Measurements from ENCODE around the gene ARSG.

Gene ARSG

DNA sequence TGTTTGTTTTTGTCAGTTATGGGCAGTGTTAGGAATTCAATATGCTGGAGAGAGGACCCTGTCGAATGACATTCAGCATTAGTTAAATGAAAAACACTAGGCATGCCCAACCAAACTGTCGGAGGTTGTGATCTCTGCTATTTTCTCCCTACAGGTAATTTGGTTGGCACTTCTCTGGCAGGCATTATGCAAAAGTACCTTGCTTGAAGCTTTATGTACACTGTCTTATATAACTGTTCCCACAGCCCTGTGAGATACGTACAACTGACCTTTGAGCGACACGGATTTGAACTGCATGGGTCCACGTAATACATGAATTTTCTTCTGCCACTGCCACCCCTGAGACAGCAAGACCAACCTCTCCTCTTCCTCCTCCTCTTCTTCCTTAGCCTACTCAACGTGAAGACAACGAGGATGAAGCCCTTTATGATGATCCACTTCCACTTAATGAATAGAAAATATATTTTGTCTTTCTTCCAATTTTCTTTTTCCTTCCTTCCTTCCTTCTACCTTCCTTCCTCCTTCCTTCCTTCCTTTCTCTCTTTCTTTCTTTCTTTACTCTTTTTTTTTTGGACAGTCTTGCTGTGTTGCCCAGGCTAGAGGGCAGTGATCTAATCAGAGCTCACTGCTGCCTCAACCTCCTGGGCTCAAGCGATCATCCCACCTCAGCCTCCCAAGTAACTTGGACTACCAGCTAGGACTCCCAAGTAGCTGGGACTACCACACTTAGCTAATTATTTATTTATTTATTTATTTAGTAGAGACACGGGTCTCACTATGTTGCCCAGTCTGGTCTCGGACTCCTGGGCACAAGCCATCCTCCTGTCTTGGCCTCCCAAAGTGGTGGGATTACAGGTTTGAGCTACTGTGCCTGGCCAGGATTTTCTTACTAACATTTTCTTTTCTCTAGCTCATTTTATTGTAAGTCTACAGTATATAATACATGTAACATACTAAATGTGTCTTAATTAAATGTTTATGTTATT lies 88.7 kb downstream of the ARSG start:
- no peak for DNase-seq

- peak in 1 of 2 donors; percentile 61 for DNase-seq
Measured at GRCh38 chr17:68381076-68381900, 90.0 kb downstream of the ARSG start.

DNA sequence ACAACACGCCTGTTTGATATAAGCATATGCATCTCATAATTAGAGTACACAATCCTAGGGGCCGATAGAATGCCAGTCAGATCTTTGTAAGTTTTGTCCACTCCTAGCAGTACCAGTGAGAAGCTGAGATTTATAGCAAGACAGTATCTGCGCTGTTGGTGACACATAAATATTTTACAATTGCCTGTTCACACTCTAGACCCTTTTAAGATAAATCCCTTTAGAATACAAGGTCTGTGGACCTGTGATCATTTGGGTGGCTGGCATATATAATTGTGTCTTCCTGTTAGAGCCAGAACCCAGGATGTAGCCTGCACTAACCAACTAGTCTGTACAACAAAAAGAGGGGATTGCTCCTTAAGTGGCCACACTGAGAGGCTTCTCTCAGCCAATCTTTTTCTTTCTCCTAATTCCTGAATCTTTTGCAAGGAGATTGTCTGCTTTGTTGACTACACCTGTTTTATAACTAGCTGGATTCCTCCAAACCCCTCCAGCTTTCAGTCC lies 91.3 kb downstream of the ARSG start:
- no peak for DNase-seq

DNA sequence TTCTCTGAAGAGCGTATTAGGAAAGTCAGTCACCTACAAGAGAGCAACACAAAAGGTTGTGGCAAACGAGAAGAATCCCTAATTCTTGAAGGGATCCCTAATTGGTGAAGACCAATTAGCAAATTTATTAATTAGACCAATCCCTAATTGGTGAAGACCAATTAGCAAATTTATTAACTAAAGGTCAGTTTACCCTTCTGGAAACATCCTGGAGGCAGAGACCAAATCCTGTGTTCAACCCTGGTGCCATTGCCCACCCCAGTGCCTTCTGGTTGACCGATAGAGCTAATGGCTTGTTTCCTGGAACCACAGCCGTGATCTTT lies 91.8 kb downstream of the ARSG start:
- no peak for DNase-seq

GRCh38 chr17:68383443-68384321 lies 92.4 kb downstream of the ARSG start:
- peak; percentile 6 to 30 for DNase-seq

DNA sequence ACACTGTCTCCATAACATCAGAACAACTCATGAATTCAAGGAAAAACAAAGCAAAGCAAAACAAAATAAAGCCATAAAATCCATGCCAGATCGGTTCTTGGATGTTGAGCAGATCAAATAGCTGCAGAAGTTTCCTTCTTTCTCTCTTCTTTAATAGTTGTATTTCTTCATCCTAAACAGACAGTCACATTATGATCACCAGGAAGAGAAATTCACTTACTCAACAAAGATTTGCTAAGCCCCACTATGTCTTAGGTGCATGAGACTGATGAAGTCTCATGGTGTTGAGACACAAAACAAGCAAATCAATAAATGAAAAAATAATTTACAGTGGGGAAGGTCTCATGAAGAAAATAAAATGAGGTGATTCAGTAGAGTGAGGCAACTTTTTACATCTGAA lies 93.2 kb downstream of the ARSG start:
- DNase-seq, result no peak

DNA sequence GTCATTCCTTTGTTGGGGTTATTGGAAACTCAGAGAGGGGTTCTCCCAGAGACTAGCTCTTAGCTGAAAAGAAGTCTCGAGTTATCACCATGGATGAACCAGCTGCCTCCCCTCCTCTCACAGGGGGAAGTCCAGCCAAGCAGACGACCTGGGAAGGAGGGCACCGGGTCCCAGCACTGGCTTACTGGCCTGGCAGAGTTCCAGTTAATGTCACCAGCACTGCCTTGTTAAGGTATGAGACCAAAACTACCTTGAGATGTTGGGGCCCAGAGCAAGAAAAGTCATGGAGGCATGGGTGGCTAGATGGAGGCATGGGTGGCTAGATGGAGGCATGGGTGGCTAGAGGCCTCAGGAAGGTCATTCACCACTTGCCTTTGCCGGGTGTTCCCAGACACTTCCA lies 93.6 kb downstream of the ARSG start:
- DNase-seq, result no peak

- no peak for DNase-seq
Measured at GRCh38 chr17:68385490-68386215, 94.4 kb downstream of the ARSG start.

DNA sequence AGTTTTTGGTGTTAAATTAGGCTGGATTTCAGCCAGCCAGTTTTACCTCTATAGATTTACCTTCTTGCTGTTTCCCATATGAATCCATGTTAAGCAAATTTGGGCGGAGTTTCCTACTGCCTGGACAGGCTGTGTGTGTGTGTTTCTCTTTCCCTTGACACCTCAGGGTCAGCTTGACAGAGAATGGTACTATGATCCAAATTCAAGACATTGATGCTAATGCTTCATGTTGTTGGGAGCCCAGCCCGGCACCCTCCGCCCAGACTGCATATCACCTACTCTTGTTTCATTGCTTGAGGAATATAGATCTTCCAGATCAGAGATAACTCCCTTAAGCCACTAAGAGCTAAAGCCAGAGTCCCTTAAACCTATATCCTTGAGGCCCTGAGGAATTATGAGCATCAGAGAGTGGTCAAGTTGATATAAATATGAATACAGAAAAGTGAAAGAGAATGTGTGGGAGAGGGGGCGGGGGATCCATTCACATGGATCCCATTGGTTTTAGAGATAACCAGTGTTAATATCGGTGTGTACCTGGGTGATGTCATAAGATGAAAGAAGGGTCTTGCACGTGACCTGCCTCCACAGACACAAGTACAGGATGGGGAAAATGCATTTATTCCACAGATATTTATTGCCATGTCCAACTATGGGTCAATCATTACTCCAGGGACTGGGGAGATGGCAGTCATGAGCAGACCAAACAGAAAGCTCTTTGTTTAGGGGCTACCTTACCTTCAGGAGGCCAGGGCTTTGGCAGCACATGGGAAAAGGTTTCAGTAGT lies 96.3 kb downstream of the ARSG start:
- no peak for DNase-seq

DNA sequence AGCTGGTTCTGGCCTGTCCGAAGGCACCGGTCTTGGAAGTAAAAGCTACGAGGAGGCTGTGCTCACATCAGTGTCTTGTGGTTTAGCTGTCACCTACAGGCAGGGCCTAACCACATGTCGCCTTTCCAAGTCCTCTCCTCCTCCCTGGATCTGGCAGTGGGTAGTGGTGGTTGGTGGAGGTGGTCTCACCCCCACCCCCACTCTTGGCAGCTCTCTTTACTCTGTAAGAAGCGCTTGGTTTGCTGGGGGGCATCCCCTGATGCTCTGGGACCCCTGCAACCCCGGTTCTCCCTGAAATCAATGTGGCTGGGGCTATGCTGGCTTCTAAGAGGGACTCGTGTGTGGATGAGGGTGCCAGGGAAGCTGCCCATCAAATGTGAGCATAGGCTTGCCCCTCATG lies 97.7 kb downstream of the ARSG start:
- no peak for DNase-seq

- no peak for DNase-seq
Measured at GRCh38 chr17:68390888-68391545, 99.7 kb downstream of the ARSG start.

DNA sequence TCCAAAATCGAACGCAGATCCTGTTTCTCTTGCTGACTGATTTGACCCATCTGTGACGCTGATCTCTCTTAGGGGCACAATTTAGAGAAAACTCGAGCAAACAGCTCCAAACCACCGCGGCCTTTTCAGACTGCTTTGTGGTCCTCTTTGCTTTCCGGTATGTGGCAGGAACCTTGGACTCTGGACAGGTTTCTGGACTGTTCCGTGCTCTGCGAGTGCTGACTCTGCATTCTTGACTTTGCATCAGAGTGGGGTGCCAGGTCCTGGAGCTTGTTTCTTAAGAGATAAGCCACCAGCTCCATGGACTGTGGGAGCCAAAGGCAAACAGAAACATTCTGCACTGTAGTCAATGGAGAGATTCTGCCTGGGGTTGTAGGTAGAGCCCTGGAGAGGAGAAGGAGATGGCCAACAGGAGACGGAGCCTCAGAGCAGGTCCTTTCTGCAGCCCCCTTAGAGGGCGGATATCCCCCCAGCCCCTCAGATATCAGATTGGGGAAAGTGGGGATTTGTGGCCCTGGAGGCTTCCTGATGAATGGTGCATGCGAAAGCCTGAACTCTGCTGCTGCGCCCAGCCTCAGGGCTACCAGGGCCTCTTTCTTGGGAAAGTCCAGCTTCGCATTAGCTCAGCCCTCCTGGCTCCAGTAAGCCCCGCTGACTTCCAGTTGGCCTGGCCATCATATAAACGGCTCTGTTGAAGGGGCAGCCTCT lies 100.4 kb downstream of the ARSG start:
- no peak for DNase-seq

DNA sequence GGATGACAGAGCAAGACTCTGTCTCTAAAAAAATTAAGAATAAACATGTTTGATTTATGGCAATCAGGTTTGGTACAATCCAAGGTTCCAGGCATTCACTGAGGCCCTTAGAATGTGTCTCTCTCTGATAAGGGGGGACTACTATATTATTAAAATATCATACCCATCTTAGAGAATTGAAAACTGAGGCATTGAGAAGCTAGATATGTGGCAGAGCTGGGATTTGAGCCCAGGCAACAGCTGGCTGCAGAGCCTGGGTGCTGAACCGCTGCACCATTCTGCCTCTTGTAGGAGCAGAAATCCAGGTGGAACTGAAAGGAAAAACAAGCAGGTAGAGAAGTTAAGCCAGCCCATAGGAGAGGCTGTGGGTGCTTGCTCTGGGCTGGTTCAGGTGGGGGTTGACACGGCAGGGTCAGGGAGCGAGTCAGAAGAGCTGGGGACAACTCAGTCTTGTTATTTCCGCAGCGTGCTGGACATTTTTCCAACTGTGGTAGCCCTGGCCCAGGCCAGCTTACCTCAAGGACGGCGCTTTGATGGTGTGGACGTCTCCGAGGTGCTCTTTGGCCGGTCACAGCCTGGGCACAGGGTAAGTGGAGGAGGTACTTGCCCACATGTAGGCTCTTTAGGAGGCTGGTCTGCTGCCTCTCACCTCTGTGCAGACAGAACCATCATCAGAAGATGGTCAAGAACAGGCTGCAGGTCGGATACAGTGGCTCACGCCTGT lies 103.5 kb downstream of the ARSG start:
- no peak for DNase-seq

GRCh38 chr17:68396226-68397107 lies 105.2 kb downstream of the ARSG start:
- DNase-seq, result no peak

- no peak for DNase-seq
Measured at GRCh38 chr17:68397108-68397536, 105.8 kb downstream of the ARSG start.

- DNase-seq, result peak; percentile 34 to 58
Measured at GRCh38 chr17:68398691-68399637, 107.7 kb downstream of the ARSG start.
